SJSA1 (cell line): ENCODE measurements around the gene TAOK2. TPM values are rescaled to one million over a fixed set of nuclear protein-coding genes. Genes with fewer than 3 reads are reported as not detected.

Experiments
- DNase-seq, 2 experiments: peaks; one replicate each; pipeline ENCODE4 v3.0.0-alpha.2; 2015 to 2020; ENCODE audit warnings: low spot score in 2 of 2, low read depth in 1 of 2
- H3K27ac ChIP-seq: fragments of 250-450 bp; sonication (Bioruptor Pico); 2 replicates; pipeline ENCODE4 v1.5.1; 2020; ENCODE audit warnings: mild to moderate bottlenecking, moderate library complexity
- H3K27me3 ChIP-seq: fragments of 250-450 bp; sonication (Bioruptor Pico); replicated peaks from 2 replicates; pipeline ENCODE4 v1.5.1; 2020; ENCODE audit warnings: mild to moderate bottlenecking, moderate library complexity
- H3K36me3 ChIP-seq: fragments of 250-450 bp; sonication (Bioruptor Pico); 2 replicates; pipeline ENCODE4 v1.5.1; 2020; ENCODE audit warnings: mild to moderate bottlenecking
- H3K4me1 ChIP-seq: fragments of 250-450 bp; sonication (Bioruptor Pico); replicated peaks from 2 replicates; pipeline ENCODE4 v1.6.1; 2021; ENCODE audit warnings: mild to moderate bottlenecking
- H3K4me3 ChIP-seq: fragments of 250-450 bp; sonication (Bioruptor Pico); 2 replicates; pipeline ENCODE4 v1.5.1; 2020; ENCODE audit warnings: mild to moderate bottlenecking
- H3K9me3 ChIP-seq: fragments of 250-450 bp; sonication (Bioruptor Pico); replicated peaks from 2 replicates; pipeline ENCODE4 v1.5.1; 2020; ENCODE audit warnings: mild to moderate bottlenecking
- total RNA-seq: library from RNA; depleted of rRNA; stranded (reverse); fragments of >200 nt; shearing (Covaris generic); gene quantifications from 2 replicates; pipeline ENCODE4 v1.2.3, GENCODE V29; 2014

The TAOK2 gene
- total RNA-seq, 1 experiment from 2014 or later = 65.8 TPM

GRCh38 chr16:29975811-29976511 lies 2.3 kb downstream of the TAOK2 start:
- Histone ChIP-seq H3K27ac (no peak overlapping the region), H3K36me3 (peaks cover 68% of the 10 kb centered on the region), H3K27me3 (no peaks in the 10 kb centered on the region), H3K4me3 (no peak overlapping the region), H3K4me1 (peaks cover 15% of the 10 kb centered on the region), H3K9me3 (0 out of 2 replicates have a peak, but pooled peaks cover 2% of the 10 kb centered on the region)
- DNase-seq = no peak

GRCh38 chr16:29977063-29977825 lies 3.6 kb downstream of the TAOK2 start:
- Histone ChIP-seq H3K27ac (no peak overlapping the region), H3K4me3 (no peak overlapping the region), H3K36me3 (peaks cover 75% of the 10 kb centered on the region), H3K9me3 (0 out of 2 replicates have a peak, but pooled peaks cover 2% of the 10 kb centered on the region), H3K27me3 (no peaks in the 10 kb centered on the region), H3K4me1 (peaks cover 15% of the 10 kb centered on the region)
- no peak for DNase-seq

- Histone ChIP-seq H3K4me1 (peaks cover 15% of the 10 kb centered on the region), H3K27me3 (no peaks in the 10 kb centered on the region), H3K9me3 (0 out of 2 replicates have a peak, but pooled peaks cover 2% of the 10 kb centered on the region), H3K4me3 (no peak overlapping the region), H3K36me3 (peaks cover 78% of the 10 kb centered on the region), H3K27ac (no peak overlapping the region)
- no peak for DNase-seq
These were observed 4.4 kb downstream of the TAOK2 start for GRCh38 chr16:29978081-29978480.

GRCh38 chr16:29978564-29979270 lies 5.0 kb downstream of the TAOK2 start:
- Histone ChIP-seq H3K9me3 (no peaks in the 10 kb centered on the region), H3K27ac (no peak overlapping the region), H3K4me3 (no peak overlapping the region), H3K36me3 (peaks cover 82% of the 10 kb centered on the region), H3K4me1 (peaks cover 15% of the 10 kb centered on the region), H3K27me3 (no peaks in the 10 kb centered on the region)
- DNase-seq = no peak

- Histone ChIP-seq H3K36me3 (peaks cover 100% of the 10 kb centered on the region), H3K4me3 (no peak overlapping the region), H3K27me3 (no peaks in the 10 kb centered on the region), H3K4me1 (no peaks in the 10 kb centered on the region), H3K9me3 (no peaks in the 10 kb centered on the region), H3K27ac (no peak overlapping the region)
- no peak for DNase-seq
These were observed 9.1 kb downstream of the TAOK2 start for GRCh38 chr16:29982560-29983419.

GRCh38 chr16:29983420-29984136 lies 9.9 kb downstream of the TAOK2 start:
- no peak for DNase-seq
- no peaks in the 10 kb centered on the region for H3K27me3 ChIP-seq
- no peak overlapping the region for H3K27ac ChIP-seq
- H3K36me3 ChIP-seq = peaks cover 100% of the 10 kb centered on the region
- H3K4me1 ChIP-seq = no peaks in the 10 kb centered on the region
- H3K4me3 ChIP-seq = no peak overlapping the region
- H3K9me3 ChIP-seq = no peaks in the 10 kb centered on the region

- no peak overlapping the region for H3K4me3 ChIP-seq
- no peaks in the 10 kb centered on the region for H3K27me3 ChIP-seq
- no peak overlapping the region for H3K27ac ChIP-seq
- no peak for DNase-seq
- H3K36me3 ChIP-seq = peaks cover 100% of the 10 kb centered on the region
- no peaks in the 10 kb centered on the region for H3K9me3 ChIP-seq
- H3K4me1 ChIP-seq = no peaks in the 10 kb centered on the region
These were observed 10.6 kb downstream of the TAOK2 start for GRCh38 chr16:29984137-29984763.

GRCh38 chr16:29984764-29985147 lies 11.1 kb downstream of the TAOK2 start:
- DNase-seq = no peak
- no peaks in the 10 kb centered on the region for H3K27me3 ChIP-seq
- H3K27ac ChIP-seq = no peak overlapping the region
- no peaks in the 10 kb centered on the region for H3K9me3 ChIP-seq
- peaks cover 100% of the 10 kb centered on the region for H3K36me3 ChIP-seq
- no peaks in the 10 kb centered on the region for H3K4me1 ChIP-seq
- H3K4me3 ChIP-seq = no peak overlapping the region

GRCh38 chr16:29985271-29985811 lies 11.7 kb downstream of the TAOK2 start:
- Histone ChIP-seq H3K4me3 (no peak overlapping the region), H3K36me3 (peaks cover 100% of the 10 kb centered on the region), H3K4me1 (no peaks in the 10 kb centered on the region), H3K27me3 (no peaks in the 10 kb centered on the region), H3K27ac (no peak overlapping the region), H3K9me3 (no peaks in the 10 kb centered on the region)
- no peak for DNase-seq

GRCh38 chr16:29986231-29986630 lies 12.6 kb downstream of the TAOK2 start:
- Histone ChIP-seq H3K27ac (no peak overlapping the region), H3K4me3 (no peak overlapping the region), H3K27me3 (no peaks in the 10 kb centered on the region), H3K36me3 (peaks cover 96% of the 10 kb centered on the region), H3K4me1 (no peaks in the 10 kb centered on the region), H3K9me3 (no peaks in the 10 kb centered on the region)
- DNase-seq = no peak

GRCh38 chr16:29986931-29987330 lies 13.3 kb downstream of the TAOK2 start:
- H3K36me3 ChIP-seq = peaks cover 94% of the 10 kb centered on the region
- no peaks in the 10 kb centered on the region for H3K4me1 ChIP-seq
- no peak for DNase-seq
- no peak overlapping the region for H3K27ac ChIP-seq
- H3K4me3 ChIP-seq = no peak overlapping the region
- no peaks in the 10 kb centered on the region for H3K9me3 ChIP-seq
- no peaks in the 10 kb centered on the region for H3K27me3 ChIP-seq

- no peaks in the 10 kb centered on the region for H3K9me3 ChIP-seq
- peaks cover 93% of the 10 kb centered on the region for H3K36me3 ChIP-seq
- H3K4me3 ChIP-seq = no peak overlapping the region
- no peaks in the 10 kb centered on the region for H3K4me1 ChIP-seq
- no peak for DNase-seq
- no peaks in the 10 kb centered on the region for H3K27me3 ChIP-seq
- H3K27ac ChIP-seq = no peak overlapping the region
These were observed 13.9 kb downstream of the TAOK2 start for GRCh38 chr16:29987371-29988085.
